ENCODE data around the gene OR2A14.

DNA sequence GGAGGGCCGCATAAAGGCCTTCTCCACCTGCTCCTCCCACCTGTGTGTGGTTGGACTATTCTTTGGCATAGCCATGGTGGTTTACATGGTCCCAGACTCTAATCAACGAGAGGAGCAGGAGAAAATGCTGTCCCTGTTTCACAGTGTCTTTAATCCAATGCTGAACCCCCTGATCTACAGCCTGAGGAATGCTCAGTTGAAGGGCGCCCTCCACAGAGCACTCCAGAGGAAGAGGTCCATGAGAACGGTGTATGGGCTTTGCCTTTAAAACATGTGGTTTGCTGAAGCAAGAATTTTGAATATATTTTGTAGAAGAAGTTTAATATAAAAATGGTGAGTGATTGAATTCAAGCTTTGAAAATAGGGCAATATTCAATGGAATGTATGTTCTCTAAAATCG, 12.7 kb upstream of the OR2A14 start:
- TF ChIP-seq GABPA (IDR thresholded peaks at IDR 0.05; ENCODE audit: low read depth) = no peak
- TF ChIP-seq, protein P1, sequence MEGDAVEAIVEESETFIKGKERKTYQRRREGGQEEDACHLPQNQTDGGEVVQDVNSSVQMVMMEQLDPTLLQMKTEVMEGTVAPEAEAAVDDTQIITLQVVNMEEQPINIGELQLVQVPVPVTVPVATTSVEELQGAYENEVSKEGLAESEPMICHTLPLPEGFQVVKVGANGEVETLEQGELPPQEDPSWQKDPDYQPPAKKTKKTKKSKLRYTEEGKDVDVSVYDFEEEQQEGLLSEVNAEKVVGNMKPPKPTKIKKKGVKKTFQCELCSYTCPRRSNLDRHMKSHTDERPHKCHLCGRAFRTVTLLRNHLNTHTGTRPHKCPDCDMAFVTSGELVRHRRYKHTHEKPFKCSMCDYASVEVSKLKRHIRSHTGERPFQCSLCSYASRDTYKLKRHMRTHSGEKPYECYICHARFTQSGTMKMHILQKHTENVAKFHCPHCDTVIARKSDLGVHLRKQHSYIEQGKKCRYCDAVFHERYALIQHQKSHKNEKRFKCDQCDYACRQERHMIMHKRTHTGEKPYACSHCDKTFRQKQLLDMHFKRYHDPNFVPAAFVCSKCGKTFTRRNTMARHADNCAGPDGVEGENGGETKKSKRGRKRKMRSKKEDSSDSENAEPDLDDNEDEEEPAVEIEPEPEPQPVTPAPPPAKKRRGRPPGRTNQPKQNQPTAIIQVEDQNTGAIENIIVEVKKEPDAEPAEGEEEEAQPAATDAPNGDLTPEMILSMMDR (IDR thresholded peaks at IDR 0.05; ENCODE audit: insufficient read depth, low read length) = no peak
- TF ChIP-seq POLR2AphosphoS5 (IDR thresholded peaks at IDR 0.05; ENCODE audit: low read depth) = no peak
- TF ChIP-seq, protein P2, sequence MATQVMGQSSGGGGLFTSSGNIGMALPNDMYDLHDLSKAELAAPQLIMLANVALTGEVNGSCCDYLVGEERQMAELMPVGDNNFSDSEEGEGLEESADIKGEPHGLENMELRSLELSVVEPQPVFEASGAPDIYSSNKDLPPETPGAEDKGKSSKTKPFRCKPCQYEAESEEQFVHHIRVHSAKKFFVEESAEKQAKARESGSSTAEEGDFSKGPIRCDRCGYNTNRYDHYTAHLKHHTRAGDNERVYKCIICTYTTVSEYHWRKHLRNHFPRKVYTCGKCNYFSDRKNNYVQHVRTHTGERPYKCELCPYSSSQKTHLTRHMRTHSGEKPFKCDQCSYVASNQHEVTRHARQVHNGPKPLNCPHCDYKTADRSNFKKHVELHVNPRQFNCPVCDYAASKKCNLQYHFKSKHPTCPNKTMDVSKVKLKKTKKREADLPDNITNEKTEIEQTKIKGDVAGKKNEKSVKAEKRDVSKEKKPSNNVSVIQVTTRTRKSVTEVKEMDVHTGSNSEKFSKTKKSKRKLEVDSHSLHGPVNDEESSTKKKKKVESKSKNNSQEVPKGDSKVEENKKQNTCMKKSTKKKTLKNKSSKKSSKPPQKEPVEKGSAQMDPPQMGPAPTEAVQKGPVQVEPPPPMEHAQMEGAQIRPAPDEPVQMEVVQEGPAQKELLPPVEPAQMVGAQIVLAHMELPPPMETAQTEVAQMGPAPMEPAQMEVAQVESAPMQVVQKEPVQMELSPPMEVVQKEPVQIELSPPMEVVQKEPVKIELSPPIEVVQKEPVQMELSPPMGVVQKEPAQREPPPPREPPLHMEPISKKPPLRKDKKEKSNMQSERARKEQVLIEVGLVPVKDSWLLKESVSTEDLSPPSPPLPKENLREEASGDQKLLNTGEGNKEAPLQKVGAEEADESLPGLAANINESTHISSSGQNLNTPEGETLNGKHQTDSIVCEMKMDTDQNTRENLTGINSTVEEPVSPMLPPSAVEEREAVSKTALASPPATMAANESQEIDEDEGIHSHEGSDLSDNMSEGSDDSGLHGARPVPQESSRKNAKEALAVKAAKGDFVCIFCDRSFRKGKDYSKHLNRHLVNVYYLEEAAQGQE (IDR thresholded peaks at IDR 0.05; ENCODE audit: insufficient replicate concordance, low read depth) = no peak
- TF ChIP-seq SPI1 (IDR thresholded peaks at IDR 0.05; ENCODE audit: borderline replicate concordance, low read depth) = no peak

Data from HL-60 (cell line).